Lower leg skin (tissue), 4 donors: ENCODE measurements around the gene PSMB1. TPM values are rescaled to one million over a fixed set of nuclear protein-coding genes. Genes with fewer than 3 reads are reported as not detected.
"Not testable (repeated sequence)": the region's sequence is repeated elsewhere in the genome, so short reads cannot be mapped to it uniquely, and the experiment has no call there.

Experiments
- DNase-seq, 2 donors: peaks; one replicate each; pipeline ENCODE4 v3.0.0-alpha.2; 2019; ENCODE audit warnings: low spot score in 2 of 2
- H3K4me3 ChIP-seq: fragments of 200-600 bp; sonication (generic); 2 replicates; pipeline ENCODE4 v1.5.1; 2017; ENCODE audit warnings: mild to moderate bottlenecking, low read depth; ENCODE audit not compliant: poor library complexity, severe bottlenecking
- POLR2A ChIP-seq, 2 donors: fragments of 450-650 bp; IDR thresholded peaks; one replicate each; pipeline ENCODE4 v1.6.1; 2016 to 2017; ENCODE audit warnings: antibody characterized with exemption in 2 of 2, mild to moderate bottlenecking in 1 of 2, moderate library complexity in 1 of 2
- WGBS, 2 donors: methylation state at CpG; one replicate each; pipeline ENCODE4 v1.1.5; 2018; 5-methylcytosine and 5-hydroxymethylcytosine counted together
- intact Hi-C: fragments of 100-400 bp; cut with DNase I; formaldehyde crosslinking; loops from one replicate; pipeline ENCODE4 v1.15.0; 2023; ENCODE audit warnings: low total_unique reads
- total RNA-seq, 4 donors: library from RNA; depleted of rRNA; stranded (reverse); fragments of >200 nt; gene quantifications; one replicate each; pipeline ENCODE4 v1.1.0, GENCODE V29; 2016
- TF ChIP-seq, protein P1 (sequence below), 3 donors: fragments of 450-650 bp; IDR thresholded peaks; one replicate each; pipeline ENCODE4 v1.5.1; 2016; ENCODE audit warnings: antibody characterized with exemption in 3 of 3, mild to moderate bottlenecking in 3 of 3, moderate library complexity in 2 of 3

Gene PSMB1
- total RNA-seq, 4 donors from 2014 or later: 175 to 255 (median 213) TPM

DNA sequence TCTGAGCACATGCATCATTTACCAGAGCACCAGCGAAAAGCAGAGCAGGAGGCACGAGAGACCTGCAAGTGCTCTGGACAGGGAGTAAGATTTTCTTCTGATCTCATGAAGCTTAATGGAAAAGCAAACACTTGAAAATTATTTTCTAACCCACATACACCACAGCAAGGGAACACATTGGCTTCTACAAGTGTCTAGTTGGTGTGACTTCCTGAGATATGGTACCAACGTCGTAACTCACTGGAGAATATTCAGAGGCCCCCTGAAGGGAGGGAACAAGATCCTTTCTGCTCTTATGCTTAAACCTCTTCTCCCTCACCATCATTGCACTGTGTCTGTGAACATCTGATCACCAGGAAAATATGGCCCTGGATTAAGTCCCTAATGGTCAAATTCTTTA, 48.6 kb downstream of the PSMB1 start:
- no peak for TF ChIP-seq POLR2A (IDR thresholded peaks at IDR 0.05)
- TF ChIP-seq, protein P1, sequence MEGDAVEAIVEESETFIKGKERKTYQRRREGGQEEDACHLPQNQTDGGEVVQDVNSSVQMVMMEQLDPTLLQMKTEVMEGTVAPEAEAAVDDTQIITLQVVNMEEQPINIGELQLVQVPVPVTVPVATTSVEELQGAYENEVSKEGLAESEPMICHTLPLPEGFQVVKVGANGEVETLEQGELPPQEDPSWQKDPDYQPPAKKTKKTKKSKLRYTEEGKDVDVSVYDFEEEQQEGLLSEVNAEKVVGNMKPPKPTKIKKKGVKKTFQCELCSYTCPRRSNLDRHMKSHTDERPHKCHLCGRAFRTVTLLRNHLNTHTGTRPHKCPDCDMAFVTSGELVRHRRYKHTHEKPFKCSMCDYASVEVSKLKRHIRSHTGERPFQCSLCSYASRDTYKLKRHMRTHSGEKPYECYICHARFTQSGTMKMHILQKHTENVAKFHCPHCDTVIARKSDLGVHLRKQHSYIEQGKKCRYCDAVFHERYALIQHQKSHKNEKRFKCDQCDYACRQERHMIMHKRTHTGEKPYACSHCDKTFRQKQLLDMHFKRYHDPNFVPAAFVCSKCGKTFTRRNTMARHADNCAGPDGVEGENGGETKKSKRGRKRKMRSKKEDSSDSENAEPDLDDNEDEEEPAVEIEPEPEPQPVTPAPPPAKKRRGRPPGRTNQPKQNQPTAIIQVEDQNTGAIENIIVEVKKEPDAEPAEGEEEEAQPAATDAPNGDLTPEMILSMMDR (IDR thresholded peaks at IDR 0.05): no peak
- DNase-seq: no peak
- no peak overlapping the region for H3K4me3 ChIP-seq
- intact Hi-C loops: no loop called here
- 64 to 68% methylated on average over 4 of the region's 4 CpGs for WGBS, 2 donors

DNA sequence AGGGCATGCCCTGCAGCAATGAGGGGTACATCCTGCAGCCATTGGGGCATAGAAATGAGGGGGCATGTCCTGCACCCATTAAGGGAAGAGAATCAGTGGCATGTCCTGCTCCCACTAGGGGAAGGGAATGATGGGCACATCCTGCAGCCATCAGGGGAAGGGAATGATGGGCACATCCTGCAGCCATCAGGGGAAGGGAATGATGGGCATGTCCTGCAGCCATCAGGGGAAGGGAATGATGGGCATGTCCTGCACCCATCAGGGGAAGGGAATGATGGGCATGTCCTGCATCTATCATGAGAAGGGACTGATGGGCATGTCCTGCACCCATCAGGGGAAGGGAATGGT, 49.7 kb downstream of the PSMB1 start:
- no peak for TF ChIP-seq POLR2A (IDR thresholded peaks at IDR 0.05)
- TF ChIP-seq, protein P1 (IDR thresholded peaks at IDR 0.05): no peak
- no peak overlapping the region for H3K4me3 ChIP-seq
- DNase-seq: no peak
- intact Hi-C loops: no loop called here

DNA sequence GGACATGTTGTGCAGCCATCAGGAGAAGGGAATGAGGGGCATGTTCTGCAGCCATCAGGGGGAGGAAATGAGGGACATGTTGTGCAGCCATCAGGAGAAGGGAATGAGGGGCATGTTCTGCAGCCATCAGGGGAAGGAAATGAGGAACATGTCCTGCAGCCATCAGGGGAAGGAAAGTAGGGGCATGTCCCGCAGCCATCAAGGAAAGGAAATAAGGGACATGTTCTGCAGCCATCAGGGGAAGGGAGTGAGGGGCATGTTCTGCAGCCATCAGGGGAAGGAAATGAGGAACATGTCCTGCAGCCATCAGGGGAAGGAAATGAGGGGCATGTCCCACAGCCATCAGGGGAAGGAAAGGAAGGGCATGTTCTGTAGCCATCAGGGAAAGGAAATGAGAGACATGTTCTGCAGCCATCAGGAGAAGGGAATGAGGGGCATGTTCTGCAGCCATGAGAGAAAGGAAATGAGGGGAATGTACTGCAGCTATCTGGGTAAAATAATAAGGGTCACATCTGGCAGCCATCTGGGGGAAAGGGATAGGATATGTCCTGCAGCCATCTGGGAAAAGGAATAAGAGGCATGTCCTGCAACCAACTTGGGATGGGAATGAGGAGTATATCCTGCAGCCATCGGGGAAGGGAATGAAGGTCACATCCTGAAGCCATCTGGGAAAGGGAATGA, 50.2 kb downstream of the PSMB1 start:
- intact Hi-C loops, H3K4me3 ChIP-seq, DNase-seq: not testable (repeated sequence)
- WGBS, 2 donors: 67 to 76% methylated on average over 2 of the region's 2 CpGs

DNA sequence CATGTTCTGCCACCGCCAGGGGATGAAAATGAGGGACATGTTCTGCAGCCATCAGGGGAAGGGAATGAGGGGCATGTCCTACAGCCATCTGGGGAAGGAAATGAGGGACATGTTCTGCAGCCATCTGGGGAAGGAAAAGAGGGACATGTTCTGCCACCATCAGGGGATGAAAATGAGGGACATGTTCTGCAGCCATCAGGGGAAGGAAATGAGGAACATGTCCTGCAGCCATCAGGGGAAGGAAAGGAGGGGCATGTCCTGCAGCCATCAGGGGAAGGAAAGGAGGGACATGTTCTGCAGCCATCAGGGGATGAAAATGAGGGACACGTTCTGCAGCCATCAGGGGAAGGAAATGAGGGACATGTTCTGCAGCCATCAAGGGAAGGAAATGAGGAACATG, 50.8 kb downstream of the PSMB1 start:
- 55 to 60% methylated on average over 2 of the region's 2 CpGs for WGBS, 2 donors
- not testable (repeated sequence) for H3K4me3 ChIP-seq

DNA sequence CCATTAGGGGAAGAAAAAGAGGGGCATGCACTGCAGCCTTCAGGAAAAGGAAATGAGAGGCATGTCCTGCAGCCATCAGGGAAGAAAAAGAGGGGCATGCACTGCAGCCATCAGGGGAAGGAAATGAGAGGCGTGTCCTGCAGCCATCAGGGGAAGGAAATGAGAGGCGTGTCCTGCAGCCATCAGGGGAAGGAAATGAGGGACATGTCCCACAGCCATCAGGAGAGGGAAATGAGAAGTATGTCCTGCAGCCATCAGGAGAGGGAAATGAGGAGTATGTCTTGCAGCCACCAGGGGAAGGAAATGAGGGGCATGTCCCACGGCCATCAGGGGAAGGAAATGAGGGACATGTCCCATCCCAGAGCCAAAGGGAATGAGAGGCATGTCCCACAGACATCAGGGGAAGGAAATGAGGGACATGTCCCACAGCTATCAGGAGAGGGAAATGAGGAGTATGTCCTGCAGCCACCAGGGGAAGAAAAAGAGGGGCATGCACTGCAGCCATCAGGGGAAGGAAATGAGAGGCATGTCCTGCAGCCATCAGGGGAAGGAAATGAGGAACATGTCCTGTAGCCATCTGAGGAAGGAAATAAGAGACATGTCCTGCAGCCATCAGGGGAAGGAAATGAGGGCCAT, 52.0 kb downstream of the PSMB1 start:
- no peak overlapping the region for H3K4me3 ChIP-seq
- TF ChIP-seq, protein P1 (IDR thresholded peaks at IDR 0.05): no peak
- TF ChIP-seq POLR2A (IDR thresholded peaks at IDR 0.05): no peak
- intact Hi-C loops: no loop called here
- DNase-seq: no peak
- 46 to 59% methylated on average over 3 of the region's 3 CpGs for WGBS, 2 donors

More for the DNA sequence above, 50.8 kb downstream of the PSMB1 start:
- intact Hi-C loops, DNase-seq: not testable (repeated sequence)

DNA sequence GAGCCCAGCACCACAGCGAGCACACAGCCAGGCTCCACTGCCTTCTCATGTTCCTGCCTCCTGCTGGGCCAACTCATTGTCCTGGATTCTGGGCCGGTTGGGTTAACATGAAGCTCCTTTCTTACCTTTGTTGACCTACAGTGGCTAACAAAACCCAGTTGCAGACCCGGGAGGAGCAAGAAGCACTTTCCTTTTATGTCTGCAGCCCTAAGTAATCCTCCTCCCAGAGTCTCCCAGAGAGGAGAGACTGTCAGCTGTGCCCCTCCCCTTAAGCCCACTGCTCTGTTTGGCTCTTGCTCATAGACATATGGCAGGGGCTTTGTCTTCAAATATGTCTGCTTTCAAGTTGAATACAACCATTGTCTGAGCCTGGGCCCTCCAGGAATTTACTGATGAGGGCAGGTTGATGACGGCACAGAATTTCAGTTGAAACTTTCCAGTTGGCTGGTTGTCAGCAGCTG, 55.2 kb downstream of the PSMB1 start:
- no peak for TF ChIP-seq POLR2A (IDR thresholded peaks at IDR 0.05)
- TF ChIP-seq, protein P1 (IDR thresholded peaks at IDR 0.05): no peak
- 22 to 31% methylated on average over 4 of the region's 4 CpGs for WGBS, 2 donors

DNA sequence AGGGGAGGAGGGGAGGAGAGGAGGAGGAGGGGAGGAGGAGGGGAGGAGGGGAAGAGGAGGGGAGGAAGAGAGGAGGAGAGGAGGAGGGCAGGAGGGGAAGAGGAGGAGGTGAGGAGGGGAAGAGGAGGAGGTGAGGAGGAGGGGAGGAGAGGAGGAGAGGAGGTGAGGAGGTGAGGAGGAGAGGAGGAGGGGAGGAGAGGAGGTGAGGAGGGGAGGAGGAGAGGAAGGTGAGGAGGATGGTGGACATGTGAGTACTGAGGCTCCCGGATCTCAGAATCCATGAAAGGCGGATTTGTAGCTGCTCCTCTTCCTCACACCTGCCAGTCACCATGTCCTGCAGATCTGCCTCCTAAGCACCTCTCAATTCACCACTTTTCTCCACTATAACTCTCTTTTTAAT, 59.8 kb downstream of the PSMB1 start:
- intact Hi-C loops: no loop called here
- no peak for TF ChIP-seq POLR2A (IDR thresholded peaks at IDR 0.05)
- TF ChIP-seq, protein P1 (IDR thresholded peaks at IDR 0.05): no peak
- peak in 1 of 2 donors; percentile 32 for DNase-seq
- no peak overlapping the region for H3K4me3 ChIP-seq
- 87 to 96% methylated on average over 2 of the region's 2 CpGs for WGBS, 2 donors

More for the DNA sequence above, 55.2 kb downstream of the PSMB1 start:
- intact Hi-C loops: no loop called here
- no peak overlapping the region for H3K4me3 ChIP-seq
- no peak for DNase-seq
